Adipocyte (in vitro differentiated cells): ENCODE measurements around the gene LAMA1.
"Not testable (repeated sequence)": the region's sequence is repeated elsewhere in the genome, so short reads cannot be mapped to it uniquely, and the experiment has no call there.

ENCODE experiments used
- DNase-seq: peaks from one replicate; pipeline ENCODE4 v3.0.0-alpha.2; 2015; ENCODE audit warnings: low read depth
- H3K27me3 ChIP-seq: replicated peaks from 2 replicates; pipeline ENCODE4 v1.7.0; 2013; ENCODE audit warnings: mild to moderate bottlenecking, low read length, moderate library complexity; ENCODE audit not compliant: control insufficient read depth, insufficient read depth
- H3K36me3 ChIP-seq: 2 replicates; pipeline ENCODE4 v1.7.0; 2013; ENCODE audit warnings: low read length, mild to moderate bottlenecking, moderate library complexity; ENCODE audit not compliant: control insufficient read depth, insufficient read depth, severe bottlenecking
- H3K4me1 ChIP-seq: 2 replicates; pipeline ENCODE4 v1.7.0; 2013; ENCODE audit warnings: mild to moderate bottlenecking, low read length, moderate library complexity; ENCODE audit not compliant: control insufficient read depth, insufficient read depth
- H3K4me3 ChIP-seq: 2 replicates; pipeline ENCODE4 v1.7.0; 2013; ENCODE audit warnings: mild to moderate bottlenecking, low read length, moderate library complexity
- H3K9ac ChIP-seq: 2 replicates; pipeline ENCODE4 v1.7.0; 2013; ENCODE audit warnings: mild to moderate bottlenecking, low read length, moderate library complexity
- H3K9me3 ChIP-seq: 2 replicates; pipeline ENCODE4 v1.7.0; 2013; ENCODE audit warnings: mild to moderate bottlenecking, low read length, moderate library complexity; ENCODE audit not compliant: control insufficient read depth

The LAMA1 gene

DNA sequence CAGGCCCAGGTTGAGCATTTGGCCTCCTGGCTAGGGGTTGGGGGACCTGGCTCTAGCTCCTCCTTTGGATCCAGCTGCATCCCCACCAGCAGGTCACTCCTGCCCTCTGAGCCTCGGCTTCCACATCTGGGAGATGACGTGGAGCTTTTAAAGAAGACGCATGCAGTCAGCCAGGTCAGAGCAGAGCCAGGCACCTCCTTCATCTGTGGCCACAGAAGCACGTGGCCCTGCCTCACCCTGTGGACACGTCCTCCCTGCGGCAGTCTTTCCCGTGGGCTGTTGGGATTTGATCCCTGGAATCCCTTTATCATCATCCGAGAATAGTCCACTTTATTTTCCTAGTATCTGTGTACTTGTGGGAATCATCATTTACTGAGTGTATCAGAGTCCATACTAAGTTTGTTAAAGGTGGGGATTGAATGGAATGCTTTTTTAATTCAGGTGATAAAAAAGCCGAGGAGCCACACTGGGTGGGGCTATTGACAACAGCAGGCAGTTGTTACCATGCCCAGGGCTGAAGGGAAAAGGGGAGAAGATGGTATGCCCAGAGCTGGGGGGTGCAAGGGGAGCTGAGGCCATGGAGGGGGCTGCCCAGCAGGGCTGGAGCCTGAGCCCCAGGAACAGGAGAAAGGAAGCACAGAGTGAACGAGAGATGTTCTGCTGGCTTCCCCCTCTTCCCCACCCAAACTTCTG is 170.1 kb downstream of the LAMA1 start:
- Histone ChIP-seq H3K27me3 (no peaks in the 10 kb centered on the region), H3K9me3 (no peaks in the 10 kb centered on the region), H3K4me3 (no peak overlapping the region), H3K4me1 (no peaks in the 10 kb centered on the region), H3K9ac (no peak overlapping the region), H3K36me3 (no peaks in the 10 kb centered on the region)
- no peak for DNase-seq

DNA sequence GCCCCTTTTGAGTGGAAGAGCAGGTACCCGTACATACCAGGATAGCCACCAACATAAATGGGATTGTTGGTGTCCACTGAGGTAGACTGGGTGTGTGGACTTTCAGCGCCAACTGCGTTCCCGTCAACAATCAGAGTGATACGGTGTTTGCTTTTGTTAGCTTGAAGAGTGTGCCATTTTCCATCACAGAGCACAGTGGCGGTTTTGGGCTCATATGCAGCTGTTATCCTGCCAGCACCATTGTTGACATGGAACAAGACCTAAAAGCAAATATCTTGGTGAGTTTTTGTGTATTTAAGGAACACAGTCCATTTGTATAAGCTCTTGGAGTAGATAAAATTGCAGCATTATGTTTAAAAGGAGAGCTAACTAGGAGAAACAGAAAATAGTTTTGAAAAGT is 174.5 kb downstream of the LAMA1 start:
- Histone ChIP-seq H3K27me3 (no peaks in the 10 kb centered on the region), H3K9ac (no peak overlapping the region), H3K4me3 (no peak overlapping the region), H3K9me3 (no peaks in the 10 kb centered on the region), H3K36me3 (no peaks in the 10 kb centered on the region), H3K4me1 (no peaks in the 10 kb centered on the region)
- no peak for DNase-seq

DNA sequence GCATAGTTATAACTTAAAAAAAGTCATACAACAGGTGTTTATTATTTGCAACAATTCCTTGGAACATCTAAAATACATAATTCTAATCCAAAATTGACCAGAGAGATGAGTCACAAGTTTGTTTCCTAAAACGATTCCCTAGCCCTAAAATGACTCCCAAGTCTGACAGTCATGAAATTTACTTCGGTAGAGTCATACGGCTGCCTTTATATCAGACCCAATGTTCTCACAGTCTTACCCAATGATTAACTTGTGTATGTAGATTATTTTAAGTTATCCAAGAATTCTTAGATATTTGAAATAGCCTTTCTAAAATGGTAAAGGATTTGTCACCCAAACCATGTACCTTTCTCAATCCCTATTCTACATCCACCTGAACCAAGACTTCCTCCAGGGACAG is 174.9 kb downstream of the LAMA1 start:
- Histone ChIP-seq H3K9me3 (no peaks in the 10 kb centered on the region), H3K27me3 (no peaks in the 10 kb centered on the region), H3K36me3 (no peaks in the 10 kb centered on the region), H3K4me1 (no peaks in the 10 kb centered on the region), H3K9ac (no peak overlapping the region), H3K4me3 (no peak overlapping the region)
- no peak for DNase-seq

DNA sequence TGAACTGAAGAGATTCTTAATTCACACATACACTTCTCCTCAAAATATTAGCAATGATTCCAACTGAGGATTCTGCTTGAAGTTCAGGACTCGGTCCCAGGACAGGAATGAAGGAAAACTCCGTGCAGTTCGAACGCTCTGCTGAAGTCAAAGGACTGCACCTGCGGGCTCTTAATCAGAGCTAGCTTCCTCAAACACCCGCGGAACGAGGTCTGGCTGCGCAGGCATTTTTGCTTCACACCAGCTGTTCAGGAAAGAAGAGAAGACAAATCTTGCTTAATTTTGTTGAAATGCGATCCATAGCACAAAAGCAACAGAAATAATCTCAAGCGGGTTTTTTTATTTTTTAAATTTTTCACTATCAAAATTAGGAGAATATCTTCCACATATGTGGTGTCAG is 175.6 kb downstream of the LAMA1 start:
- Histone ChIP-seq H3K36me3 (no peaks in the 10 kb centered on the region), H3K4me1 (no peaks in the 10 kb centered on the region), H3K27me3 (no peaks in the 10 kb centered on the region), H3K9me3 (no peaks in the 10 kb centered on the region), H3K9ac (no peak overlapping the region), H3K4me3 (no peak overlapping the region)
- no peak for DNase-seq

DNA sequence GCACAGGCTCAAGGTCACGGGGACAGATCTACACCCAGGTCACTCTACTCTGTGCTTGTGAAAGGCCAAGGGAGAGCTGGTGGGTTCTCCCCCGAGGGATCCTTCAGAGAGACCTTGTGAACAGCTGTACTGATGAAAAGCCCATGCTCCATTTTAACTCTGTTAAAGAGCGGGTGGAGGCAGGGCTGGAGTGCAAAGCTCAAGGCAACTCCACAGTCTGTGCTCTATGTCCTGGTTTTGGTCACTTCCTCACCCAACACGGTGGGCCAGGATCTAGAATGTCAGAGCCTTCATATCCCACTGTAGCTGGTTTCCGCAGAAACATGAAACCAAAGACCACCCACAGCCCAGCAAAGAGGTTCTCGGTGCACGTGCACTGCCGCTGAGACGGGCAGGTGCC is 177.1 kb downstream of the LAMA1 start:
- H3K4me1 ChIP-seq: no peaks in the 10 kb centered on the region
- no peaks in the 10 kb centered on the region for H3K36me3 ChIP-seq
- no peak overlapping the region for H3K9ac ChIP-seq
- H3K9me3 ChIP-seq: no peaks in the 10 kb centered on the region
- no peak for DNase-seq
- no peaks in the 10 kb centered on the region for H3K27me3 ChIP-seq
- H3K4me3 ChIP-seq: no peak overlapping the region

DNA sequence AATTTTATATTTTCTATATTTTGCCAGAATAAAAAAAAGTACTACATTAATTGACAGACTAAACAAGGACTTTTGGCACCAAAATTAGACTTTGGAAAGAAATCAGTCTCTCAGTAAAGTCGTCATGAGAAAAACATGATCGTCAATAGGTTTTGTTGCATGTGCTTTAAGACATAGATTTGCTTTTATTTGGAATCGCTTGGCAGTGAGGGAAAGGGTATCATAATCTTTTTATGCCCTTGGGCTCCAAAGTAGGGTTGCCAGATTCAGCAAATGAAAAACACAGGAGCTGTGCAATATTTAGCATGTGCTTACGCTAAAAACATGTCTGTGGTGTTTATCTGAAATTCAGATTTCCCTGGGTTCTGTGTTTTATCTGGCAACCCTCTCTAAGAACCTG is 177.6 kb downstream of the LAMA1 start:
- no peaks in the 10 kb centered on the region for H3K27me3 ChIP-seq
- H3K9me3 ChIP-seq: peaks cover 4% of the 10 kb centered on the region
- no peak overlapping the region for H3K4me3 ChIP-seq
- no peaks in the 10 kb centered on the region for H3K4me1 ChIP-seq
- H3K36me3 ChIP-seq: no peaks in the 10 kb centered on the region
- no peak overlapping the region for H3K9ac ChIP-seq
- DNase-seq: no peak

DNA sequence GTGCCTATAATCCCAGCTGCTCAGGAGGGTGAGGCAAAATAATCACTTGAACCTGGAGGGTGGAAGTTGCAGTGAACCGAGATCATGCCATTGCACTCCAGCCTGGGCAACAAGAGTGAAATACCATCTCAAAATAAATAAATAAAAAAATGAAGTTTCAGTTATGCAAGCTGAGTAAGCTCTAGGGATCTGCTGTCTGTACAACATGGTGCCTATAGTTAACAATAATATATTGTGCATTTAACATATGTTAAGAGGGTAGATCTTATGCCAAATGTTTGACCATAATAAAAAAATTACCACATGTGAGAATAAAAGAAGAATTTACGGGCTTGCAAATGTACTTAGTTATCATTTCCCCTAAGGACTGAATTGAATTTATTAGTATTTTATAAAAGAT is 179.2 kb downstream of the LAMA1 start:
- not testable (repeated sequence) for H3K27me3 ChIP-seq, H3K4me1 ChIP-seq, H3K9ac ChIP-seq, H3K4me3 ChIP-seq, H3K36me3 ChIP-seq, DNase-seq, H3K9me3 ChIP-seq

DNA sequence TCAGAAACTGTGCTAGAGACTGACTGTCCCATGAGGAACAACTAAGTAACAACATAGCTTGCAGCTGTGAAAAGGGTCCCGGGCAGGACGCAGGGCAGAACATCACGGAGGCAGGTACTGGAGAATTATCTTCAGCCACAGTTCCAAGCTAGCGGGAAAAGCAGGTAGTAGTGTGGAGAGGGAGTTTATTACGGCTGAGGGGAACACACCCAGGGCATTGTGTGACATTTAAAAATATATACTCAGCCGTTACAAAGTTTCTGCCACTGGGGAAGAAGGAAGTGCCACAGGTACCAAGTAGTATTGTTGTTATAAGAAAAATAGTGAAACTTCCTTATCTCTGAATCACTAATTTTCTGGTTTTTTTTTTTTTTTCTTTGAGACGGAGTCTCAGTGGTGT is 179.6 kb downstream of the LAMA1 start:
- Histone ChIP-seq H3K9ac (no peak overlapping the region), H3K4me3 (no peak overlapping the region), H3K27me3 (no peaks in the 10 kb centered on the region), H3K4me1 (no peaks in the 10 kb centered on the region), H3K36me3 (no peaks in the 10 kb centered on the region), H3K9me3 (peaks cover 8% of the 10 kb centered on the region)
- DNase-seq: no peak

DNA sequence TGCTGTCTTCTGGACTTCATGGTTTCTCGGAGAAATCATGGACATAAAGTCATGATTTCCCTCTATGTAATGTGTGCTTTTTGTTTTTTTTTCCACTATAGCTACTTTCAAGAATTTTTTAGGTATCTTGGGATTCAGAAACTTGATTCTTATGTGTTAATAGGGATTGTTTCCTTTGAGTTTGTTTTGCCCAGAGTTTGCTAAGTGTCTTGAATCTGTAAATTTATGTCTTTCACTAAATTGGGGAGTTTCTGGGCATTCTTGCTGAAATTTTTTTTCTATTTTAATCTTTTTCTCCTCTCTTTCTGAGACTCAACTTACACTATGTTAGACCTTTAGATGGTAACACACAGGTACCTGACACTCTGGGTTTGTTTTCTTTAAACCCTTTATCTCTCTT is 182.7 kb downstream of the LAMA1 start:
- Histone ChIP-seq H3K9me3 (peaks cover 8% of the 10 kb centered on the region), H3K27me3 (peaks cover 7% of the 10 kb centered on the region), H3K9ac (no peak overlapping the region), H3K4me3 (no peak overlapping the region), H3K4me1 (no peaks in the 10 kb centered on the region), H3K36me3 (no peaks in the 10 kb centered on the region)
- DNase-seq: no peak

DNA sequence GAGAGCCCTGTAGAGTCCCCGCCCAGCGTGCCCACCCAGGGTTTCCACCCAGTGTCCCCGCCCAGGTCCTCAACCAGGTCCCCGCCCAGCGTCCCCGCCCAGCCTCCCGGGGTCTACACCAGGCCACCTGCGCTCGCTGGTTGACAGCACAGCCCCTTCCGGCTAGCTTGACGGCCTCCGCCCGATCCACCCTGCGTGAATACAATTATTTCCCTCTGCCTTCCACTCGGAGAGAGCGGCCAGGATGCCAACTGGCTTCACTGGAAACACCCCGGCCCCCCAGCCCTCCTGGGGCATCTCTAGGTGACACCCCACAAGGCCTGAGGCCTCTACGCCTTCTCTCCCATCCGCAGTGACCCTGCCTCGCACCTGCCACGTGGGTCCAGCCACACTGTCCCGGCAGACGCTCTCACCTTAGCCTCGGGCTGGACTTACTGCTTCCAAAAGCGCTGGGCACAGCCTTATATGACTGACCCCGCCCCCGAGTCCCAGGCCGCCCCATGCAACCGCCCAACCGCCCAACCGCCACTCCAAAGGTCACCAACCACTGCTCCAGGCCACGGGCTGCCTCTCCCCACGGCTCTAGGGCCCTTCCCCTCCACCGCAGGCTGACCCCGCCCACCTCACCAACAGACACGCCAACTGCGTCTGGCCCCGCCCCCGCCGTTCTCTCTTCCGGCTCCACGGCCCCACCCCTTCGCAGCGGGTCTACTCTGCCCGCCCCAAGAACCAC is 188.1 kb downstream of the LAMA1 start:
- peaks cover 7% of the 10 kb centered on the region for H3K27me3 ChIP-seq
- no peak overlapping the region for H3K9ac ChIP-seq
- DNase-seq: no peak
- no peaks in the 10 kb centered on the region for H3K4me1 ChIP-seq
- H3K4me3 ChIP-seq: no peak overlapping the region
- H3K9me3 ChIP-seq: no peaks in the 10 kb centered on the region
- no peaks in the 10 kb centered on the region for H3K36me3 ChIP-seq

DNA sequence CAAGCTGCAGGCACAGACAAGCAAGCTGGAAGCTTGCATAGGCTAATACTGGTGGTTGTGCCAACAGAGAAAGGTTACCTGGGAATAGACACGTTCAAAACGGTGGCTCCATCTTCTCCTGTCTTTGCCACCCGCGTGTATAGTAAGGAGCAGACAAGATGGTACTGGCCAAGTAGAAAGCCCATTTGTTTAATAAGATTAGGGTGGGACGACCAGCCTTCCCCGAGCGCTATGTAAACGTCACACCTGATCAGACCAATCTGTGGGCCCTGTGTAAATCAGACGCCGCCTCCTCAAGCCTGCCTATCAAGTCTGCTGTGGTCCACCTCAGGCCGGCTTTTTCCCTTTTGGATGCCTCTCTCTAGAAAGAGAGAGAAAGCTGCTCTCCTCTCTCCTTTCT is 189.2 kb downstream of the LAMA1 start:
- DNase-seq: no peak
- Histone ChIP-seq H3K9me3 (no peaks in the 10 kb centered on the region), H3K36me3 (no peaks in the 10 kb centered on the region), H3K27me3 (peaks cover 7% of the 10 kb centered on the region), H3K9ac (no peak overlapping the region), H3K4me3 (no peak overlapping the region), H3K4me1 (no peaks in the 10 kb centered on the region)

DNA sequence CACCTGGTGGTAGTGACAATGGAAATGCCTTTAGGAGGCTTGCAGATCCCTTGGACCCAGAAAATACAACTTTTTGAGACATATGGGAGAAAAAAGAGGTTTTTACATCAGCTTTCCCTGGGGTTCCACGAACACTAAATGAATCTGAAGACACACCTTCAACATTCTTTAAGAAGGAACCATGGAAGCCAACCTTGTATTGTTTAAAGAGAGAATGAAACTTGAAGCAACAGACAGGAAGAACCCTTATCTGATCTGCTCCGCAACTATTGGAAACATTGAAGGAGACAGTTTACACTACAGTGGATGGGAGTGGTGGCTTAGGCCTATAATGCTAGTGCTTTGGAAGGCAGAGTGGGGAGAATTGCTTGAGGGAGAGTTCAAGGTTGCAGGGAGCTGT is 190.4 kb downstream of the LAMA1 start:
- Histone ChIP-seq H3K9me3 (peaks cover 2% of the 10 kb centered on the region), H3K4me3 (no peak overlapping the region), H3K36me3 (no peaks in the 10 kb centered on the region), H3K27me3 (peaks cover 7% of the 10 kb centered on the region), H3K4me1 (no peaks in the 10 kb centered on the region), H3K9ac (no peak overlapping the region)
- DNase-seq: no peak
